Sigmoid colon (tissue), 4 donors: ENCODE measurements around the gene ACVR1.

Source experiments
- CTCF ChIP-seq, 4 experiments: fragments of 450-650 bp in 3 of 4; fragments of 200-600 bp in 1 of 4; IDR thresholded peaks; one replicate each; pipeline ENCODE4 v1.5.1; 2016 to 2019; ENCODE audit warnings: antibody characterized with exemption in 4 of 4, mild to moderate bottlenecking in 3 of 4, moderate library complexity in 2 of 4
- EP300 ChIP-seq, 4 donors: sonication (generic); formaldehyde crosslinking; IDR thresholded peaks; one replicate each; pipeline ENCODE4 v1.6.1; 2017; ENCODE audit warnings: antibody characterized with exemption in 4 of 4
- POLR2A ChIP-seq, 2 donors: fragments of 450-650 bp; IDR thresholded peaks; one replicate each; pipeline ENCODE4 v1.6.1; 2016; ENCODE audit warnings: antibody characterized with exemption in 2 of 2, mild to moderate bottlenecking in 2 of 2, moderate library complexity in 2 of 2
- POLR2AphosphoS5 ChIP-seq, 4 donors: sonication (generic); formaldehyde crosslinking; IDR thresholded peaks; one replicate each; pipeline ENCODE4 v1.6.1; 2017; ENCODE audit warnings: antibody characterized with exemption in 4 of 4

GRCh38 chr2:157771234-157771633, 104.9 kb downstream of the ACVR1 start:
- no peak for TF ChIP-seq POLR2A (IDR thresholded peaks at IDR 0.05)
- no peak for TF ChIP-seq CTCF (IDR thresholded peaks at IDR 0.05)
- TF ChIP-seq POLR2AphosphoS5 (IDR thresholded peaks at IDR 0.05): no peak
- TF ChIP-seq EP300 (IDR thresholded peaks at IDR 0.05): no peak
